GM19025 (cell line): ENCODE data around the gene GAMT.

Source experiments
- ATAC-seq: cut with Tn5 transposase; IDR thresholded peaks from one replicate; pipeline ENCODE4 v1.9.1; 2021; ENCODE audit warnings: mild to moderate bottlenecking, low read depth, moderate library complexity; ENCODE audit not compliant: unreplicated experiment

The GAMT gene

DNA sequence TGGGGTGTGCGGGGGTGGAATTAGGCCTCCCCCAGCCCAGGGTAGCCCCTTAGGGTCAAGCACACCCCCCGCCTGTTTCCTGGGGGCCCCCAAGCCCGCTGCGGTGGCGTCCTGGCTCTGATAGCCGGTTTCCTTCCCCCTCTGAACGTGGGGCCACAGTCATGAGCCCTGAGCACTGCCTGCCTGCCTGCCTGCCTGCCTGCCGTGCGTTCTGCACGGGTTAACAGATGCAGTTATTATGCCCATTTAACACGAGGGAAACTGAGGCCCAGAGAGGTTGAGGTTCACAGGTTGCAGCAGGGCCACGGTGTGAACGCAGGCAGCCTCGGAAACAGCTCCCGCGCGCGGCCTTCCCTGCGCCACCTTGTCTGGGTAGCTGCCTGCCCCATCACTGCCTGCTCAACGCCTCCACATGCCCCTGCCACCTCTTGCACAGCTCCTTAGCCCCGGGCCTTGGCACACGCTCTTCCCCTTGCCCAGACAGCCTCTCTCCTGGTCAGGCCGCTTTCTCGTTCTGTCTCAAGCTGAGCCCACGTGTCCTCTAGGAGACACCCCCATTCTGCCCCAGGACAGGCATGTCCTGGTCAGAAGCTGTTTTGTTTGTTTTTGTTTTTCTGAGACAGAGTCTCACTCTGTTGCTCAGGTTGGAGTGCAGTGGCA lies 1.2 kb upstream of the GAMT start:
- ATAC-seq, result no peak

DNA sequence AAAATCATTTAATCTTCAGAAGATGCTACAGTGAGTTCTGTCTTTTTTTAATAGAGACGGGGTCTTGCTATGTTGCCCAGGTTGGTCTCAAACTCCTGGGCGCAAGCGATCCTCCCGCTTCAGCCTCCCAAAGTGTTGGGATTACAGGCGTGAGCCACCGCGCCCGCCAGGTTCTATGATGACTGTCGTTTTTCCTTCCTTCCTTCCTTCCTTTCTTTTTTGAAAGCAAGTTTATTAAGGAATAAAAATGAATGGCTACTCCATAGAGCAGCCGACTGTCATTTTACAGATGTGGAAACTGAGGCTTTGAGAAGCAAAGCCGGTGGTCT lies 511 bp upstream of the GAMT start:
- ATAC-seq, result no peak

DNA sequence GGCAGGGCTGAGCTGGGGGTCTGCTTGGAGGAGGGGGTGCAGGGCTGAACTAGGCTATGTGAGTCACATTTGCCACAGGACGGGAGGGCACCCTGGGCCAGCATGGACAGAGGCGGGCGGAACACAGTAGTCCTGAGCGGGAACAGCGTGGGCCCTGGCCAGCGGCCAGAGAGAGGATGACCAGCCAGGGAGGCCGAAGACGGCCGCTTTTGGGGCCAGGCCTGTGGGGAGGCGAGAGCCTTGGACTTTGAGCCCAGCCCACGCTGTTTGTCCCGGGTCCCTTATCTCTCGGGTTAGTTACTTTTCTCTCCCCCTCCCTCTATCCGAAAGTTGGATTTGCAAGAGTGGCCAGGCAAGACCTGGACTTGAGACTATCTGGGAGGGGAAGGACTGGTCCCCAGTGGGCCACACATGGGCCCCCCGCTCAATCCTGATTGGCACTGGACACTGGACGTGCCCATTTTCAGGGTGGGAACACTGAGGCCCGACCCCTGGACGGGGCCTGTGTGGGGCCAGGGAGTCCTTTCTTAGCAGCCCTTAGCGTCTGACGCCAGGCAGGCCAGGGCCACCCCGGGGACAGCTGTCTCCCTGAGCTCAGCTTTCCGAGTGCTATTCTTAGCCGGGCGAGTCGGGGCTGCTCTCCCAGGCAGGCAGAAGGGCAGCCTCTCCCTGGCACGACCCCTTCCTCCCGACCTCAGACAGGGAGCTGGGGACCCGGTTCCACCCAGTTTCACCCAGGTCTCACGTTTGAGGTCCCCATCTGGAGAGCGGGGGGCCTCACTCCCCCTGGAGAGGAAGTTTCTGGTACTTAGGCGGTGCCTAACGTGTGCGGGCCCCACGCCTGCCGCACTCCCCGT lies 833 bp downstream of the GAMT start:
- ATAC-seq, result no peak

DNA sequence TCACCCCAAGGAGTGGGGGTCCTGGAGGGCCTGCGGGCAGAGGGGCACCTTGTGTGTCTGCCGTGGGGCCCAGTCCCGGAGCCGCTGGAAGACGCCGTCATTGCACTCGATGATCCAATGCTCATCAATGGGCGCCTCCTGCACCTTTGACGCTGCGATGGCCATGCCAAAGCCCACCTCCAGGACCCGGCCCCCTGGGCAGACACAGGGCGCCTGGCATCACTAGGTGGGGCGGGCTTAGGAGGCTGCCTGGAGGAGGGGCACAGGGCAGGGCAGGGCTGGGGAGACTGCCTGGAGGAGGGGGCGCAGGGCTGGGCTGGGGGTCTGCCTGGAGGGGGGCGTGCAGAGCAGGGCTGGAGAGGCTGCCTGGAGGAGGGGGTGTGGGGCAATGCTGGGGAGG lies 1.6 kb downstream of the GAMT start:
- no peak for ATAC-seq

DNA sequence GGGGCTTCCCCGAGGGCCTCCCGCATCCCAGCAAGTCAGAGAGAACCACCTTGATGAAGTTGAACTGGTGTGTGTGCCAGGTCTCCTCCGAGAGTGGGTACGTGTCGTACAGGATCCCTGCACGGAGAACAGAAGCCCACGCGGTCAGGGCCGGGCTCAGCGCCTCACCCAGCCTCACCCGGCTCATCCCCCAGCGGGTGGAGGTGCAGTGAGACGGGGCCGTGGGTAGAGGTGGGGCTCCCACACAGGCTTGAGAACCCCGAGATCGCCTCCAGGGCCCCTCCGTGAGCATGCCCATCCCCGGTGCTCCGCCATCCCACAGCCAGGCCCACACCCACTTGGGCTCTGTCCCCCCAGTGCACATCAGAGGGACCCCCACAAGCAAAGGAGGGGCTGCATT lies 2.3 kb downstream of the GAMT start:
- no peak for ATAC-seq

DNA sequence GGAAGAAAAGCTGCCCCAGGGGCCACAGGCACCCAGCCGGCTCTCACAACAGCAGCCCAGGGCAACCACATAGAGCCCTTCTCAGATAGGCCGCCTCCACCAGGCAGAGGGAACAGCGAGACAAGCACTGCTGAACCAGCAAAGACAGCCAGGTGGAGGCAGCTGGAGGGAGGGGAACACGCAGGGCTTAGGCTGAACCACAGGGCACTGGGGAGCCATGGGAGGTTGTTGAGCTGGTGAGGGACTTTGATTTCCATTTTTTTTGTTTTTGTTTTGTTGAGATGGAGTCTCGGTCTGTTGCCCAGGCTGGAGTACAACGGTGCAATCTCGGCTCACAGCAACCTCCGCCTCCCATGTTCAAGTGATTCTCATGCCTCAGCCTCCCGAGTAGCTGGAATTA lies 3.5 kb downstream of the GAMT start:
- ATAC-seq, result no peak

DNA sequence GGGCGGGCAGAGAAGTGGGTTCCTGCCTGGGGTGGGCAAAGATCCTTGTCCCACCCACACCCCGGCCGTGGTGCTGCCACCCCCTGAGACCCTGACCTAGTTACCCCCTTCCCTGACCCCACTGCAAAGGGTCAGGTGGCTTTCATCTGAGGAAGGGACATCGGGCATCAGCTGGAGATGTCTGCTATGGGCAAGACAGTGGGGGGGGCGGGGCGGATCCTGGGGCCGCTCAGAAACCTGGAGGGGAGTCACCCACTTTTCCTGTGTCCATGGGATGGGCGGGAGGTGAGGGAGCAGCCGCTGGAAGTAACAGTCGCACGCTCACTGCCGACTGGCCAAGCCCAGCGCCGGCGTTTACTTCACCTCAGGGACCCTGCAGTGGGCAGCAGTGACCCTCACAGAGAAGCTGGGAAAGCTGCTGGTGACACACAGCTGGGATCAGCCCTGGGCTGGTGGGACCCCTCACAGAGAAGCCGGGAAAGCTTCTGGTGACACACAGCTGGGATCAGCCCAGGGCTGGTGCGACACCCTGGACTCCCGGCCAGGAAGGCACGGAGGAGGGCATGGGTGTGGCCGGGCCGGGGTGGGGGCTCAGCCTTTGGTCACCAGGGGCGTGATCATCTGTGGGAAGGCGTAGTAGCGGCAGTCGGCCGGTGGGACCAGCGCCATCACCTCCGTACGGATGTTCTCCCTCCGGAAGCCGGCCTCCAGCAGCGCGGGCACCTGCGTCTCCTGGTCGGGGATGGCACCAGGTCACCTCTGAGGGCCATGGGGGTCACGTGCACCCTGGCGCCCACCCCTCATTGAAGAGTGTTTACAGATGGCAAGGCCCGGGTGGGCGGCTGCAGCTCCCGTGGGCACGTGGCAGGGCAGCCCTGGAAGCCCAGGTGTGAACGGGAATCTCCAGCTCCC lies 4.3 kb downstream of the GAMT start:
- no peak for ATAC-seq

DNA sequence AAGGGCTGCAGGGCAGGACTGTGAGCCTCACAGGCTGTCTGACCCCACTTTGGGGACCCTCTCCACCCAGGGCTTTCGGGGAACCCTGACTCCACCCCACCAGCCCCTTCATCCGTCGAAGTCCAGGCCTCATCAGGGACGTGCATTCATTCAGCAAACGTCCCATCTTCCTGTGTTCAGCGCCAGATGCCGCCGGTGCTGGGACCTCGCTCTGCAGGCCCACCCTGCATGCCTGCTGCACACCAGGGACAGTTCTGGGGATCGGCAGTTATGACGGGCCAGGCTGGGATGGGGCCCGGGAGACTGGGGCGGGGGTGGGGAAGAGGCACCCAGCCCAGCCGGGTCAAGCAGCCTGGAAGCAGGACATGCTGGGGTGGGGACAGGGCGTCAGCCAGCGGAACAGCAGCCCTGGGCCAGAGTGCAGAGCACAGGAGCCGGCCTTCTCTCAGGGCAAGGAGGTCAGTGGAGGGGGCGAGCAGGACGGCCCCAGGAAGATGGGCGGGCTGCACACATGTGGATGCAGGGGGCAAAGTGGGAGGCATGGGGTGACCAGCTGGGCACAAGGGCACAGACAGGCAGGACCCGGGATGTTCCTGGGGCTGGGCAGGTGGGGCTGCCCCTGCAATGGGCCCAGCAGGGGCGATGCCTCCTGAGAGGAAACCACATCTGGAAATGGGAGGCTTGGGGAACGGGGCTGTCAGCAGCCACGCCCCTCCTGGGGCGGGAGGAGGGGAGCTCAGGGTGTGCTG lies 5.1 kb downstream of the GAMT start:
- ATAC-seq, result no peak

DNA sequence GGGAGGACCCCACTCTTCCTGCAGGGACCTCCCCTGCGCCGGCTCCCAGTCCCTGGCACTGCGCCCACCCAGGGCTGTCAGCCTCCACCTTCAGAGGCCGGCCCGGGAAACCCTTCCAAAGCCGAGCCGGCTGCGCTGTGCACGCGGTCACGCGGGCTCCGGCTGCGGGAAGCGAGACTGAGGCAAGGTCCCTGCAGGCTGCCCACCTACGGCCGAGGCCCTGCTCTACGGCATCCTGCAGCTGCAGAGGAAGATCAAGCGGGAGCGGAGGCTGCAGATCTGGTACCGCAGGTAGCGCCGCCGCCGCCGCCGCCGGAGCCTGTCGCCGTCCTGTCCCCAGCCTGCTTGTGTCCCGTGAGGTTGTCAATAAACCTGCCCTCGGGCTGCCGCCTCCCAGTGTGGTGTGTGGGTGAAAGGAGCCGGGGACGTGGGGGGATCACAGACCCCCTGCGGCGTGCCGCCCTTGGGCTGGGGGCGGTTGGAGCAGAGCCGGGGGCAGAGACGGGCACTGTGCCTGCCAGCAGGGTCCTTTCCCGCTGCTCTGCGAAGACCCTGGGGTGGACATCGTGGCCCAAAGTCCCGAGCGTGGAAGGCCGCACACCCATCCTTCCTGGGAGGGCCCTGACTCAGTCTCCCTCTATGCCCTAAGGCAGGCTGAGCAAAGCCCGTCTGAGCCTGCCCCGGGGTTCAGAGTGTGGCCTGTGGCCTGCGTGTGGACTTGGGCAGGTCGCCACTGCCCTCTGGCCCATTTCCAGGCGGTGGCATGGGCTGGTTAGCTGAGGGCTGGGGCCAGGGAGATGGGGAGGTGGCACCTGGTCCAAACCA lies 5.9 kb downstream of the GAMT start:
- no peak for ATAC-seq

DNA sequence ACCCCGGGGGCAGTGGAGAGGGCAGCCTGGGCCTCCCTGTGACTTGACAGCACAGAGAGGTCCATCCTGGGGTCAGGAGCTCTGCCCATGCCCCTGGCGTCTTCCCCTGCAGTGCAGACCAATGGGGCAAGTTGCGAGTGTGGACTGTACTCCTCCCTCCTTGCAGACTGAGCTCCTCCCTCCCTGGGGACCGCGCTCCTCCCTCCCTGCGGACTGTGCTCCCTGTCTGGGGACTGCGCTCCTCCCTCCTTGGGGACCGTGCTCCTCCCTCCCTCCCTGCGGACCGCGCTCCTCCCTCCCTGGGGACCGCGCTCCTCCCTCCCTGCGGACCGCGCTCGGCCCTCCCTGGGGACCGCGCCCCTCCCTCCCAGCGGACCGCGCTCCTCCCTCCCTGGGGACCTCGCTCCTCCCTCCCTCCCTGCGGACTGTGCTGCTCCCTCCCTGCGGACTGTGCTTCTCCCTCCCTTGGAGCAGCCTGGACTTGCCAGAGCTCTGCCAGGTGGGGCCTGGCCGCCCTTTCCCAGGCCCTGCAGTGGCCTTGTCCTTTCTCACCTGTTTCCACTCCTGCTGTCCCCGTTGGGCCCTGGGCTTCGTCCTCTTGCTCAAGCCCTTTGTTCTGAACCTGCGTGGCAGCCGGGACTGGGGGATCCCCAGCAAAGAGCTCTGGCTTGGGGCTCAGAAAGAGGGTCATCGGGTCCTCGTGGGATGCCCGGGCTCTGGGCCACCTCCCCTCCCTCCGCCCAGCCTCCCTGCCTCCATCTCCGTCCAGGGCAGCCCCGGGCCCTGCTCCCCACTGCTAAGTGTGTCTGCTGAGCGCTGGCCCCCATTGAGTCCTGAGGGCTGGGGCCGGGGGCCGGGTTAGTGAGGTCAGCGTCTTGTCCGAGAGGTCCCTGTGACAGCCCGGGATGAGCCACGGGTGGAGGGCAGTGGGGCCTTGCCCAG lies 6.8 kb downstream of the GAMT start:
- ATAC-seq, result no peak

DNA sequence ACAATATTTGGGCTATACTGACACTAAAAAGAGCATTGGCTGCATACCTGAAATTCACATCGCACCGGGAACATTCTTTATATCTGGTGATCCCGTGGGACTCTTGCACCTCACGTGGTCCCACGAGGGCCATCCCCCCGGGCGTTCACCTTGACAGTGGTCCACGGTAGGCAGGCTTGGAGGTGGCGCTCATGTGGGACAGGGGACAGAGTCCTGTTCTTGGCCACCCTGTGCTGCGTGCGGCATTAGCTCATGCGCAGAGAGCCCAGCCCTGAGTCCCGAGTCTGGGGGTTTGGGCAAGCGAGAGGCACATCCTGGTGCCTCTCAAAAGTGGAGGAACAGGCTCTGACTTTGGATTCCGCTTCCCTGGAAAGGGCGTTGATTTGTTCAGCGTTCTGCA lies 7.5 kb downstream of the GAMT start:
- no peak for ATAC-seq

DNA sequence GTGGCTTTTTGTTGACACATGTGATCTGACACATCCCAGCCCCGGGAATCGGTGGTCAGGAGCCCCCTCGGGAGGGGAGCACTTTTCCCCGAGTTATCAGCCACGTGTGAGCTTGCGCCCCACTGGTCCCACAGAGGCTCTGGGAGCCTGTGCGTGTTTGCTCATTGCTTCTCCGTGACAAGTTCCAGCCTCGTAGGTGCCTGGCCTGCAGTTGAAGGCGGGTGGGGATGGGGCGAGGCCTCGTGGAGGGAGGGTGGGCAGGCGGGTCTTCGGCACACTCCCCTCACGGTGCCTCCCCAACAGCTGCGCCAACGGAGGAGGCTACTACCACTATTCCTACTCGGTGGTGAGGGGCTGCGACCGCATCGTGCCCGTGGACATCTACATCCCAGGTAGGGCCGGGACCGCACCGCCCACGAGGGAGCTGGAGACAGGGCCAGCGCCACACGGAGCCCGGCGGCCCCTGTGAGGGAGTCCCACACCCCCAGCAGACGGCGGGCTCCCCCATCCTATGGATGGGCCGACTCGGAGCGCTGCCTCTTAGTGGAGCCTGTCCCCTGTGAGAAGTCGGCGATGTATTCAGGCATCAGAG lies 8.3 kb downstream of the GAMT start:
- ATAC-seq, result no peak

DNA sequence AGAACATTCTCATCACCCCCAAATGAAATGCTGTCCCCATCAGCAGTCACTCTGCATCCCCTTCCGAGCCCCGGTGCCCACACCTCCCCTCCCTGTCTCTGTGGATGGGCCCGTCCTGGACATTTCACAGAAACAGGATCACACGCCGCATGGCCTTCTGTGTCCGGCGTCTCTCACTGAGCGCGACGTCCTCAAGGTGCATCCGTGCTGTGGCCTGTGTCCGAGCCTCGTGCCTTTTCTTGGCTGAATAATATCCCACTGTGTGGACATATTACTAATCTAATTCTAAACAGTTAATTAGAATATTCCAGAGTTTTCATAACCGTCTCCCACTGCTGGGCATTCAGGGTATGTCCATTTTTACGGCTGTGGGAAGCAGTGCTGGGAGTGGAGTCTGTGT lies 8.9 kb downstream of the GAMT start:
- ATAC-seq, result no peak

DNA sequence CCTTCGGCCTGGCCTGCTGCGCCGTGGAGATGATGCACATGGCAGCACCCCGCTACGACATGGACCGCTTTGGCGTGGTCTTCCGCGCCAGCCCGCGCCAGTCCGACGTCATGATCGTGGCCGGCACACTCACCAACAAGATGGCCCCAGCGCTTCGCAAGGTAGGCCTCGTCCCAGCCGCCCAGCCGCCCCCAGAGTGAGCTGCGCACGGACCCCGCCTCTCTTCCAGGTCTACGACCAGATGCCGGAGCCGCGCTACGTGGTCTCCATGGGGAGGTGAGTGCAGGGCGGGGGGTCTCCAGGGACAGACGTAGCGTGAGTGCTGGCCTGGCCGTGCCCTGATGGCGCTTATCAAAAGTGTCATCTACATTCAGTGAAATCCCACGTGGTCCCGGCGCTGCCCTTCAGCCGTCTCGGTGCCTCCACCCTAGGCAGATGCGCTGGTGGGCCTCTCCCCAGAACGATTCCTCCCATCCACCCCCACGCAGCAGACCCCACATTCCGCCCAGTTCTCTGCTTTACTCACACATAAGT lies 10.4 kb downstream of the GAMT start:
- ATAC-seq, result no peak

DNA sequence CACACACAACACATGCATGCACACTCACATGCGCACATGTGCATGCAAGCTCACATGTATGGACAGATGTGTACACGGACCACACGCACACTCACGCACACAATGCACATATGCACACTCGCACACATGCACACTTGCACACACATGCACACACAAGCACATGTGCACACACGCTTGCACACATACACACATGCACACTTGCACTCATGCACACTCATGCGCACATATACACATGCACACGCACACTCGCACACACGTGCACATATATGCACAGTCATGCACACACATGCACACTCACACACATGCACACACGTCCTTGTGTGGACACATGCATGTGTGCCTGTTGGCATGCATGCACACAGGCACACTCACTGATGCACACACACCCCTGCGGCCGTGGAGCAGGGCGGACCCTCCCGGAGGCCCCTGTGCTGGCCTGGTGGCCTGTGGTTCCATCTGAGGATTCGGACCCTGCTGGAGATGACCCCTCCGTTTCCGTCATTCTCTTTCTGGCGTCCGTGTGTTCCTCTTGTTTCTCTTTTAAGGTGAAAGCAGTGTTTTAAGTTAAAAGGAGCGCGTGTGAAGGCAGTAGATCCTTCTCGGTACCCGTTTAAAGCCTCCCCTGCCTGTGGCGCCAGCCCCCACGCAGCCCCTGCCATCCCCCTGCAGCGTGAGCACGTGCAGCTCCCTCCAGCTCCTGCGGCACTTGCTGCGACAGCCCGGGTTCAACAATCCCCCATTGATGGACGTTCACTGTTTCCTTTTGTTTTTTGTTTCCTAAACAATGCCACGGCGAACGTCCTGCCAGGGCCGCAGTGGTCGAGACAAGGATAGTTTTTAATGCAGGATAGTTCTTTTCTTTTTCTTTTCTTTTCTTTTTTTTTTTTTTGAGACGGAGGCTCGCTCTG lies 12.1 kb downstream of the GAMT start:
- no peak for ATAC-seq

DNA sequence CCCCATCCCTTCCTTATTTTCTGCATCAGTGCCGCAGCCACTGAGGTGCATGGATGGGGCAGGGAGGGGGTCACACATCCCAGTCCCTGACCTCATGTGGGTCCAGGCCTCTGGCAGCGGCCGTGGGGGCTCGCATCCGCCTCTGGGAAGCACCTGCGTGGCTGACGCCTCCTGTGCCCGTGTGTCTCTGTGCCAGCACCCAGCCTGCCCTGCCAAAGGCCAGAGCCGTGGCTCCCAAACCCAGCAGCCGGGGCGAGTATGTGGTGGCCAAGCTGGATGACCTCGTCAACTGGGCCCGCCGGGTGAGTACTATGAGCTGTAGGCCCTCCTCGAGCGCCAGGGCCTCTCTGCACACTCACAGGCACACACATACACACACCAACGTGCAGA lies 12.7 kb downstream of the GAMT start:
- ATAC-seq, result no peak
